HPDE6-E6E7 (cell line): ENCODE measurements around the gene PRPF31.

Experiments
- DNase-seq: peaks from one replicate; pipeline ENCODE4 v3.0.0; 2011; ENCODE audit warnings: missing footprints; ENCODE audit errors: extremely low spot score

Gene PRPF31

GRCh38 chr19:54141356-54141755, 25.8 kb downstream of the PRPF31 start:
- DNase-seq, result no peak

- no peak for DNase-seq
Observed at GRCh38 chr19:54142166-54142780, 26.7 kb downstream of the PRPF31 start.

GRCh38 chr19:54145541-54146158, 30.1 kb downstream of the PRPF31 start:
- no peak for DNase-seq

GRCh38 chr19:54147676-54148075, 32.1 kb downstream of the PRPF31 start:
- DNase-seq, result no peak

GRCh38 chr19:54148158-54148557, 32.6 kb downstream of the PRPF31 start:
- no peak for DNase-seq

GRCh38 chr19:54149021-54149812, 33.7 kb downstream of the PRPF31 start:
- no peak for DNase-seq

DNA sequence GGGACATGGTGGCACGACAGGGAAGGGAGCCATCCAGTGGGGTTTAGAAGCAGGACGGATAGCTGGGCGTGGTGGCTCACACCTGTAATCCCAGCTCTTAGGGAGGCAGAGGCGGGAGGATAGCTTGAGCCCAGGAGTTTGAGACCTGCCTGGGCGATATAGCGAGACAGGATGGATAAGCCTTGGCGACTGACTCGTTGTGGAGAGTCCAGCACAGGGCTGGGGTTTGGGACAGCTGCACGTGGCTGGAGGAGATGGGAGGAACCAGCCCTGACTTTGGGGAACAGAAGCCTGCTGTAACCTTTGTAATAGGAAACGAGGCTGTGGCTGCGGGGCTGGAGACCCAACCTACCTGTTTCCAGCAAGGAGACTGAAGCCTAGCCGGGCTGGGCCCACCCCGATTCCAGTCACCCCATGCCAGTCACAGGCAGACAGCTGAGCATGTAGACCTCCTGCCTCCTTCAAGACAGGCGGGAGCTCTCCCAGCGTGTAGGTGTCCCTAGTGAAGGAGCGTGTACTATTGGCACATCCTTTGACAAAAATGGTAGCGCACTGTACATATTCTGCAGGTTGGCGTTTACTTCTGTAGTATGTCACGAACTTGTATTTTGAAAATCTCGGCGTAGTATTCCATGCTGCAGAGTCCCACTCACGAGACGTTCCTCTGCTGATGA, 35.9 kb downstream of the PRPF31 start:
- no peak for DNase-seq

- no peak for DNase-seq
Observed at GRCh38 chr19:54152267-54152666, 36.7 kb downstream of the PRPF31 start.

DNA sequence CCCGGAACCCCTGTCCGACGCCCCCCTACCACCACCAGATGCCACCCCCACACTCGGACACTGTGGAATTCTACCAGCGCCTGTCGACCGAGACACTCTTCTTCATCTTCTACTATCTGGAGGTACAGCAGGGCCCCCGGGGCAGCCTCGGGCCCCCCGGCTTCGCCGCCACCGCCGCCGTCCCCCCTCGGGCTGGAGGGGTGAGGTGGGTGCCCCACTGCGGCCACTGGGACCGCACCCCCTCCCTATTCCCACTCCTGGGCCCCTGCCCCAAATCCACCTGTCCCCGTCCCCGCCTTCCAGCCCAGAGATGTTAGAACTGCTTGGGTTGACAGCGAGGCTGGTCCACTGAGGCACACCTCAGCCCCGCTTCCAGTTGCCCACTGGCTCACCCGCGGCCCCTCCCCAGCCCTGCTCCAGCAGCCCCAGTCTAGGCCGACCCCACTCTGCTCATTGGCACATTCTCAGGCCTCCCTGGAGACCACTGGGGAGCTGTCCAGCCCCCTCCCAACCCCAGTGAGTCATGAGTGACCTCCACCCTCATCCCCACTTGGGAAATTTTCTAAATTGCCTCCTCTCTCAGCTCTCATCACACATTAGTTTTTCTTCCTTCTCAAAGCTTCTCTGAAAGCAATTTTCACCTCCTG, 37.4 kb downstream of the PRPF31 start:
- no peak for DNase-seq

DNA sequence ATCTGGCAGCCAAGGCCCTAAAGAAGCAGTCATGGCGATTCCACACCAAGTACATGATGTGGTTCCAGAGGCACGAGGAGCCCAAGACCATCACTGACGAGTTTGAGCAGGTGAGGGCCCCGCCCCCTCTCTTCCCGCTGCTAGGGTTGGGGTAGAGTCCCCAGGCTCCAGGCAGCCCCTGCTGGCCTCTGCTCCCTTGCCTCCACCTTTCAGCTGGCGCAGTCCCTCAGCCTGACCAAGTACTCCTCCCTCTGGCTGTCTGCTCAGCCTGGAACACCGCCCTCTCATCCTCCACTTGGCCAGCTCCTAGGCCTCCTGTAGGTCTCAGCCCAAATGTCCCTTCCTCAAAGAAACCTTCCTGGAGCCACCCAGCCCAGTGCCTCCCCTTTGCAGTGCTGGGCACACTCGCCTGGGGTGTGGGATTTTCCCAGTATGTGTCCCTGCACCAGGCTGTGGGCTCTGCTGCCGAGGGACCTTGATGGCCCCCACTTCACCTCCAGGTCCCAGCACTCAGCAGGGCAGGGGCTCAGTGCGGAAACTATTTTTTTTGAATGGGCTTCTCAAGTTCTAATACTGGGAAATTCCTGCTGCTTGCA, 38.3 kb downstream of the PRPF31 start:
- no peak for DNase-seq

- no peak for DNase-seq
Observed at GRCh38 chr19:54154603-54155345, 39.2 kb downstream of the PRPF31 start.

DNA sequence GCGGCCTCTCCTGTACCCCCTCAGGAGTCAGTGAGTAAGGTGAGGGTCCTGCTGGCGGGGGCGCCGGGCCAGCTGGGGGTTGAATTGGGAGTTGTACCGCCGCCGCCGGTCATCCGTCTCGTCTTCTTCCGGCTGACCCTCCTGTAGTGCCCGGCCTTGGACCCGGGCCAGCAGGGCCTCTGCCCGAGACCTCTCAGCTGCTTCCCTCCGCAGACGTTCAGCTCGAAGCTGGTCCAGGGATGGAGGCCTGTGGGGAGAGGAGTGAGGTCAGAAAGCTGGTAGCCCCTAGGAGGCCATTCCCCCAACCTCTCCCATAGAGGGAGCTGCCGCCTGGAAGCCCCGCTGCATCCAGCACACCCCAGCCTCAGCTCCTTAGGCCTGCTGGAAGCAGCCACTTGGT, 40.1 kb downstream of the PRPF31 start:
- no peak for DNase-seq

GRCh38 chr19:54156490-54156889, 40.9 kb downstream of the PRPF31 start:
- no peak for DNase-seq

DNA sequence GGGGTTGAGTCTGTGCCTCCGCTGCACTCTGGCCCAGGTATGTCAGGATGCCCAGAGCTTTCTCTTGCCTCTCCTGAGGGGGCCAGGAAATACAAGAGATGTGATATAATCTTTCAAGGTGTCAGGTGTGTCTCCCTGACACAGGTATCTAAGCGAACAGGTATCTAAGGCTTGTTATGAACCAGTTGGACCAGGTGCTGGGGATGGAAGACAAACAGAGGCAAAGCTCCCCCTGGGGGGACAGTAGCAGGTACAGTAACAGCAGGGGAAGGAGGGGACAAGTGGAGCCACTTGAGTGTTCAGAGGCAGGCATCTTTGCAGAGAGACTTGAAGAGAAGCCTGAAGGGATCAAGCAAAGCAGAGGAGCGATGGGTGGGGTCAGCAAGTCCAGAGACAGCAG, 41.4 kb downstream of the PRPF31 start:
- no peak for DNase-seq

DNA sequence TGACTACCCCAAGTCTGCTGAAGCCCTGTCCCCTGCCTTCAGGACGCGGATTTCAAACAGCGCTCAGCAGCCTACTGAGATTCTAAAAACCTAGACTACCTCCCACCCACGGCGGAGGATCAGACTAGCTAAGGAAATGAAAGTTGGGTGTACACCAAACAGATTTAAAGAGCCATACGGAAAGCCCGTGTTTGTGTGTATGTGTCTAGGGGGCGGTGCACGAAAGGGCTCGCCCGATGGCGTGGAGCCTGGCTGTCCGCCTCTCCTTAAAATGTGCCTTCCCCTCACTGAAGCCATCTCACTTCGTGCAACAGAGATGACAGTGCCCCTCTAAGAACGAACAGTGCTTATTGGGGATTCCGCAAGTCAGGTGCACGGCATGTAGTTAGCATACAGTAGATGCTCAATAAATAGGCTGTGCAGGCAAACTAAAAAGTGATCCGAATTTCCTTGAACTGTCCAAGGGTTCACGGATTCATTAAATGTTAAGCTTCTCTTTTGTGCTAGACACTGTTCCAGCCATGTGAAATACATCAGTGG, 43.3 kb downstream of the PRPF31 start:
- DNase-seq, result no peak

DNA sequence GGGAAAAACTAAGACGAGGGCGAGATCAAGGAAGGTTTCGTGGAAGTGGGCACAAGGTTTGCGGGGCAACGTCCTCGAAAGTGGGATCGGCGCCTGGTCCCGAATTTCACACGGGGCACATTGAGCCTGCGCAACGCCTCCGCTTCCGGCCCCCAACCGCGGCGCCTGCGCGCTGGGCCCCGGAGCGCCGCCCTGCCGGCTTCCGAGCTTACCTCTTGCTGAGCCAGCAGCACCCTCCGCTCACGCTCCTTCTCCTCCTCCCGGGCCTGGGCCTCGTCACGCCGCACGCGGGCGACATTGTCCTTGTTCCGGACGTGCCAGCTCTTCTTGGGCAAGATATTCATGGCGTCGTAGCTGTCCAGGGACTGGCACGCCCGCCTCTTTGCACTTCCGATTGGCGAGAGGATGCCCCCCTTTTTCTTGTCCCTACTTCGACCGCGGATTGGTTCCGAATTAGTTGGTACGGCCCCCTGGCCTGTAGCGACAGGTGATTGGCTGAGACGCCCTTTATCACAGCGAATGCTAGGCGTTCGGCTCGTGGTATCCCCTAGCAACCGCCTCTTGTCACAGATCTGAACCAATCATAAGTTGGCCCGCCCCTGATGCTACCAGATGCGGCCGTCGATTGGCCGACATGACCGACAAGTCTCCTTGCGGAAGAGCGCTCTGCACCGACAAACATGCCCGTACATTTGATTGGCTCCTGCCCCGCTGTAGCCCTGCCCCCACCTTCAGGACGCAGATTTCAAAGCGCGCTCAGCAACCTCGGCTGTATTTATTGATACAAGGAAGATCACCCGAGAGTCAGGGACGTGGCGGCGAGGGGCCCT, 44.0 kb downstream of the PRPF31 start, which contains the start of gene LENG1:
LENG1 (minus strand) TSS at position 370 of the 830 bp plus-strand sequence; CDS start at position 344, 26 bp downstream.
- DNase-seq, result peak; percentile 99

DNA sequence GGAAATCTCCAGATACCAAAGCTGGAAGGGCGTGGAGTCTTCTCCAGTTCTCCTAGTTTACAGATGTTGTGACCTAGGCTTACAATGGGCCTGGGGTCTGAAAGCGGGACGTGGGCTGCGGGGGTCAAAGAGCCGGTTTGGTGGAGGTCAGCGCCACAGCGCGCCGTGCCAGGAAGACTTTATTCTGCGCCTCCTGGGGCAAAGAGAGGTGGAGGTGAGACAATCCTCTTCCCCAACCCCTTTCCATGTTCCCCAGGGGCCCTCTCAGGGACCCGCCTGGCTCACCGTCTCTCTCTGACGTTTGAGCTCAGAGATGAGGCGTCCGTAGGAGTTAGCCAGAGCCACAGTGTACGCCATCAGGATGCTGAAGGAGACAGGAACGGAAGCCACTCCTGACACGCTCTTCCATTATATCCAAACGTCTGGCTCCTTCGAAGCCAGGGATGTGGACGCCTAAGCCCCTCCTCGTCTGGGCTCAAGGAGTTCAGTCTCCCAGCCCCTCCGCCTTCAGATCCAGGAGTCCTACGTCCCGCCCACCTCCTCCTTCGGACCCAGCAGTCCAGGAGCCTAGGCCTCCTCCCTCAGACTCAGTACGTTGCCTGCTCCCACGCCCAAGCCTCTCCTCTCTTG, 44.7 kb downstream of the PRPF31 start:
- DNase-seq, result no peak

- DNase-seq, result no peak
Observed at GRCh38 chr19:54160854-54161253, 45.3 kb downstream of the PRPF31 start.

DNA sequence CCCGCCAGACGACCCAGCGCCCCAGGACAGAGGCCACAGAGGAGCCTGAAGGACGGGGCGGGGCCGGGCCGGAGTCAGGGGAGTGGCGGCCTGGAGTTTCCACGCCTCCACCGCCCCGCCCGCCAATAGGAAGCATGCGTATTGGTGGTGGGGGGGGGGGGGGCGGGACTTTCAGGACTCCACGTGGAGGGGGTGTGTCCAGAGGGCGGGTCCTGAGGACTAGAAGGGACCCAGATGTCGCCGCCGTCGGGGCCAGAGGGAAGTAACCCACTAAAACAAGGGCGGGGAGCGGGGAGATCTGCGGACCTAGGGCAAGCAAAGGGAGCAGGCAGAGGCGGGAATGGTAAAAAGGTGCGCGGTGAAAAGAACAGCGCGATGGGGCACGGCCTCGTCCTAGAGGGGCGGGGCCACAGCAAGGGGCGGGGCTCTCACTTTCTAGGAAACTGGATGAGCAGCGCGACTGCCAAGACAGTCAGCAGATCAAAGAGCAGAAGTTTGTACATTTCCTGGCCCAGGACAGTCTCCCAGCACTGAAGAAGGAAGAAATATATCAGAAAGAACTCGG, 46.8 kb downstream of the PRPF31 start:
- DNase-seq, result no peak
